Pancreas (tissue), 10 donors: ENCODE results near the gene SCIN. TPM values are rescaled to one million over a fixed set of nuclear protein-coding genes. Genes with fewer than 3 reads are reported as not detected.

Experiments used
- ATAC-seq, 4 donors: fragments of 200-7000 bp; cut with Tn5 transposase; one replicate each; pipeline versions ENCODE4 v1.8.0 to v1.9.1; 2020; ENCODE audit warnings: mild to moderate bottlenecking in 4 of 4, moderate library complexity in 4 of 4
- DNase-seq, 6 donors: peaks; one replicate each; pipeline ENCODE4 v3.0.0-alpha.2; 2020
- FAIRE-seq: peaks from 2 replicates; lab custom pipeline; 2012; peaks lifted over from hg19 to GRCh38; lab: Jason Lieb, UNC
- H3K27ac ChIP-seq, 4 donors: fragments of 200-600 bp; sonication (generic); 1 replicate in 3 of 4; 2 replicates in 1 of 4; pipeline versions ENCODE4 v1.5.0 to v1.8.0; 2020
- H3K27me3 ChIP-seq, 4 donors: fragments of 200-600 bp; one replicate each; pipeline ENCODE4 v1.8.0; 2021
- H3K36me3 ChIP-seq, 3 donors: fragments of 200-600 bp; sonication (generic) in 1 of 3; one replicate each; pipeline versions ENCODE4 v1.5.0 to v1.8.0; 2020 to 2021
- H3K4me1 ChIP-seq, 3 donors: fragments of 200-600 bp; one replicate each; pipeline ENCODE4 v1.8.0; 2021
- H3K4me3 ChIP-seq, 4 donors: fragments of 200-600 bp; sonication (generic) in 2 of 4; one replicate each; pipeline versions ENCODE4 v1.5.0 to v1.8.0; 2020 to 2021
- H3K9me3 ChIP-seq, 4 donors: fragments of 200-600 bp; one replicate each; pipeline ENCODE4 v1.8.0; 2021
- CTCF ChIP-seq, 4 donors: fragments of 200-600 bp; sonication (generic) in 3 of 4; IDR thresholded peaks; one replicate each; pipeline versions ENCODE4 v1.5.0 to v1.8.0; 2021; ENCODE audit warnings: antibody characterized with exemption in 4 of 4
- WGBS, 2 donors: extraction: QIAGEN DNeasy Blood & Tissue Kit; methylation state at CpG; one replicate each; pipeline ENCODE4 v1.1.7; 2013; 5-methylcytosine and 5-hydroxymethylcytosine counted together
- intact Hi-C, 3 donors: fragments of 100-400 bp; cut with DNase I; formaldehyde crosslinking; loops; one replicate each; pipeline versions ENCODE4 v1.11.1 to v1.14.2; 2022
- polyA plus RNA-seq, 2 donors: library from polyadenylated mRNA; stranded (reverse); fragments of 200-250 nt; gene quantifications; one replicate each; pipeline ENCODE4 v1.2.3, GENCODE V29; 2013
- total RNA-seq, 6 donors: library from RNA; stranded (reverse); fragmentation: NEBNext Ultra II Directional in 4 of 6; extraction: Animal tissue kit (Norgen Biotek cat#: 25700) in 4 of 6; gene quantifications; one replicate each; pipeline versions ENCODE4 v1.2.1 to v1.2.4, GENCODE V29; 2021 to 2023
- donor health status: healthy with polysubstance abuse.
- donor health status: DM: no; HTN: no; CAD: no; lungs with moderate emphysema.
- donor health status: DM: no; HTN: no; CAD: no.
- donor health status: control.
- donor health status: control.
- donor health status: Bipolar disorder and iron deficiency.
- donor health status: DM: yes; HTN: yes; CAD: no.
- donor health status: DM: no; HTN: no; CAD: no.
- donor health status: DM: no; HTN: no; CAD: no.
- donor health status: DM: yes; HTN: yes; CAD: no.

SCIN gene
- total and polyA plus RNA-seq, 8 donors: 0.39 to 6.1 (median 1.1) TPM

DNA sequence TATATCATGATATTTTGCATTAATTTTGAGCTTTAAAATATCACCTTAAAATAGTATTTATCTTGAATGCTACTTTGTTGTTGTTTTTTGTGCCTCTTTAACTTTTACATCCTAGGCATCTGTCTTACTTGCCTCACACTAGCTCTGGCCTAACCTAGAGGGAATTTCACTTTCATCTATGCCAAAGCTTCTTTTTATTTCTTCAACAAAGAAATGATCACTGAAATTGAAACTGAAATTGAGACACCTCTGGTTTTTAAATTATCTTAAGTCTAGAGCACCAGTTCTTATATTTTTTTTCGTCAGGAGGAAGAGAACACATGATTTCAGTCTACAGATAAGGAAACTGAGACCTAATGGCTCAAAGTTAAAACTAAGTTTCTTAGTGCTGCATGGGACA is 3.5 kb upstream of the SCIN start:
- WGBS, 2 donors: 43 to 64% methylated on average over 1 of the region's 1 CpG
- Histone ChIP-seq H3K36me3 (no peaks in the 10 kb centered on the region), H3K4me1 (peaks cover 0 to 17% (median 0%) of the 10 kb centered on the region in 3 donors), H3K27me3 (peaks cover 0 to 10% (median 0%) of the 10 kb centered on the region in 4 donors), H3K27ac (no peak overlapping the region), H3K4me3 (no peak overlapping the region), H3K9me3 (no peaks in the 10 kb centered on the region)
- DNase-seq (no peak), FAIRE-seq (no peak), ATAC-seq (no peak)
- TF ChIP-seq CTCF (IDR thresholded peaks at IDR 0.05): no peak
- intact Hi-C loops: no loop called here

DNA sequence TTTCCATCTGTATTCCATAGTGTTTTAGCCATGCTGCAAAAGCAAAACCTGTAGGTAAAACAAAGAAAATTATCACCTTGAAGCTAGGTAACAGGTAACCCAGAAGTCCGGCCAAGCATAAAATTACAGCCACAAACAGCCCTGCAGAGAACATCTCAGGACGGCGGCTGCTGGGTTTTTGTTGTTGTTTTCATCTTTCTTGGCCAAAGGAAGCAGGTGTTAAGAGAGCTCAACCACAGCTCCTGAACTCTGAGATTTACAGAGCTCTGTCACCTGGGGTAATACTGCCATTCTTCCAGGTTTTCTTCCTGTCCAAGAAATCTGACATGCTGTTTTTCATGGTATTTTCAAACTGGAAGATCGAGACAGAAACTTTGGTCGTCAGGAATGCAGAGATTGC is 847 bp upstream of the SCIN start:
- no peak for DNase-seq
- intact Hi-C loops: no loop called here
- FAIRE-seq: no peak
- Histone ChIP-seq H3K27ac (no peak overlapping the region), H3K4me3 (peak overlapping the region in 1 of 4 donors; percentile 51), H3K4me1 (peaks cover 0 to 17% (median 0%) of the 10 kb centered on the region in 3 donors), H3K9me3 (no peaks in the 10 kb centered on the region), H3K27me3 (peaks cover 0 to 12% (median 0%) of the 10 kb centered on the region in 4 donors), H3K36me3 (no peaks in the 10 kb centered on the region)
- no peak for TF ChIP-seq CTCF (IDR thresholded peaks at IDR 0.05)
- peak in 1 of 4 donors; percentile 4 for ATAC-seq
- WGBS, 2 donors: 28 to 36% methylated on average over 5 of the region's 5 CpGs

GRCh38 chr7:12570168-12570533 is 369 bp upstream of the SCIN start:
- intact Hi-C loops: no loop called here
- peaks cover 0 to 12% (median 0%) of the 10 kb centered on the region in 4 donors for H3K27me3 ChIP-seq
- no peaks in the 10 kb centered on the region for H3K9me3 ChIP-seq
- WGBS, 2 donors: 2 to 4% methylated on average over 10 of the region's 10 CpGs
- ATAC-seq (peak; percentile 80 to 84 (median 82)), FAIRE-seq (no peak), DNase-seq (peak in 1 of 6 donors; percentile 38)
- no peak for TF ChIP-seq CTCF (IDR thresholded peaks at IDR 0.05)
- H3K4me1 ChIP-seq: peaks cover 0 to 17% (median 0%) of the 10 kb centered on the region in 3 donors
- H3K27ac ChIP-seq: no peak overlapping the region
- peak overlapping the region; percentile 1 to 51 (median 17) for H3K4me3 ChIP-seq
- H3K36me3 ChIP-seq: no peaks in the 10 kb centered on the region

DNA sequence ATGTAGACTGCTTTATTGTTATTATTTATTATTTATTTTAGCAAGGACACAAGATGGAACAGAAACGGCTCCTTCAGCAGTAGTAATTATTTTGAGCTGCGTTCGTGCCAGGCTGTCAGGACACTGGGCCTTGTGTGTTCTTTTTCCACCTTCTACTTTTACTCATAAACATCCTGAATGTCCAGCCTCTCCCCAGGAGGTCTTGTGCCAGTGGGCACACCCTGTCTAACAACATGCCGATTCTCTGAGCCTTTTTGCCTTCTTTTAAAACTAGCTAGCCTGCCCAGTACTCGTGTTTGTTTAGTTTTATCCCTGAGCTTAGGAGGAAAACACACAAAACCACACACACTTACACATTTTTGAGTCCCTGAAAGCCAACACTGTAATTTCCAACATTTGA is 1.2 kb downstream of the SCIN start:
- WGBS, 2 donors: 75 to 78% methylated on average over 5 of the region's 5 CpGs
- H3K4me1 ChIP-seq: peaks cover 0 to 17% (median 0%) of the 10 kb centered on the region in 3 donors
- ATAC-seq (no peak), DNase-seq (no peak), FAIRE-seq (no peak)
- H3K27ac ChIP-seq: no peak overlapping the region
- H3K36me3 ChIP-seq: no peaks in the 10 kb centered on the region
- peaks cover 0 to 12% (median 0%) of the 10 kb centered on the region in 4 donors for H3K27me3 ChIP-seq
- no peak for TF ChIP-seq CTCF (IDR thresholded peaks at IDR 0.05)
- H3K4me3 ChIP-seq: no peak overlapping the region
- intact Hi-C loops: no loop called here
- no peaks in the 10 kb centered on the region for H3K9me3 ChIP-seq

DNA sequence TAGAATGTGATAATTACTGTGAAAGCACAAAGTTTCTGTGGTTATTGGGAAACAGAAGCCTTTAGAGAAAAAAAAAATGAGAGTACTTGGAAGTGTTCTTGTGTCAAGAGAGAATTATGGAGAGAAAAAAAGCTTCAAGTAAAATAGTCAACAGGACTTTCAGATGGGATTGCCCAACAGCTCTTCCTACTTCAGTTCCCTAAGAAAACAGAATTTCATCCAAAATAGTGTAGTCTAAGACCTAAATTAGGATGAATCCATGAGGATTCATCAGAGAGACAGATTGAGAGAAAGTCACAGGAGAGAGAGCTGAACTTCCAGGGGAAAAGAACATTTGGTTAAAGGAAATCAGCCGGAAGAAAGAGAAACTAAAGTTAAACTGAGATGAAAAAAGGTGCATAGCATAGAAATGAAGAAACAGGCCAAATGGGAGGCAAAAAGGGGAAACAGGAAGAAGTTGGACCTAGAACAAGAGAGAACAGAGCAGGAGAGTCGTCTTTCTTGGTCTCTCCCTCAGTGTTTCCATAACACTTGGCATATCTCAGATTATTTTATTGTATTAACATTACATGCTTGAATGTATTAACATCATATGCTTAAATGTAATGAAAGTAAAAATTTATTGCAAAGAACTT is 2.5 kb downstream of the SCIN start:
- ATAC-seq: no peak
- no peak overlapping the region for H3K27ac ChIP-seq
- no peak for DNase-seq
- H3K4me1 ChIP-seq: peaks cover 0 to 17% (median 0%) of the 10 kb centered on the region in 3 donors
- WGBS, 2 donors: 73% methylated on average over 2 of the region's 2 CpGs
- no peaks in the 10 kb centered on the region for H3K36me3 ChIP-seq
- intact Hi-C loops: no loop called here
- no peaks in the 10 kb centered on the region for H3K9me3 ChIP-seq
- H3K27me3 ChIP-seq: peaks cover 0 to 12% (median 0%) of the 10 kb centered on the region in 4 donors
- FAIRE-seq: no peak
- no peak for TF ChIP-seq CTCF (IDR thresholded peaks at IDR 0.05)
- H3K4me3 ChIP-seq: no peak overlapping the region
